CD14-positive monocyte (primary cell): Measurements from ENCODE around the gene NBDY. TPM values are rescaled to one million over a fixed set of nuclear protein-coding genes. Genes with fewer than 3 reads are reported as not detected.

Source experiments
- DNase-seq, 3 donors: peaks; one replicate each; pipeline ENCODE4 v3.0.0-alpha.2; 2011 to 2022
- H2AFZ ChIP-seq: 2 replicates; pipeline ENCODE4 v1.6.0; 2012; ENCODE audit warnings: mild to moderate bottlenecking, low read depth, low read length, inconsistent platforms; ENCODE audit not compliant: insufficient read depth, poor library complexity, severe bottlenecking
- H3K27ac ChIP-seq, 2 donors: 1 replicate in 1 of 2; 2 replicates in 1 of 2; pipeline ENCODE4 v1.5.1; 2012 to 2013; ENCODE audit warnings: low read length in 2 of 2, control low read depth in 1 of 2, inconsistent platforms in 1 of 2, low read depth in 1 of 2, mild to moderate bottlenecking in 1 of 2
- H3K27me3 ChIP-seq, 2 donors: one replicate each; pipeline versions ENCODE4 v1.6.0 to v1.6.1; 2011 to 2013; ENCODE audit warnings: low read length in 2 of 2; ENCODE audit not compliant: control insufficient read depth in 2 of 2, insufficient read depth in 2 of 2
- H3K36me3 ChIP-seq, 2 donors: replicated peaks in 1 of 2; 1 replicate in 1 of 2; 2 replicates in 1 of 2; pipeline versions ENCODE4 v1.5.1 to v1.6.1; 2012 to 2013; ENCODE audit warnings: low read length in 2 of 2, control low read depth in 1 of 2, inconsistent platforms in 1 of 2, mild to moderate bottlenecking in 1 of 2; ENCODE audit not compliant: insufficient read depth in 2 of 2, control insufficient read depth in 1 of 2
- H3K4me1 ChIP-seq, 2 donors: 1 replicate in 1 of 2; 2 replicates in 1 of 2; pipeline versions ENCODE4 v1.5.1 to v1.6.1; 2012 to 2013; ENCODE audit warnings: low read length in 2 of 2, control low read depth in 1 of 2, inconsistent platforms in 1 of 2, mild to moderate bottlenecking in 1 of 2, moderate library complexity in 1 of 2; ENCODE audit not compliant: insufficient read depth in 2 of 2, control insufficient read depth in 1 of 2
- H3K4me2 ChIP-seq: replicated peaks from 2 replicates; pipeline ENCODE3; 2012; ENCODE audit warnings: low read length, moderate library complexity, mild to moderate bottlenecking; ENCODE audit not compliant: poor library complexity, severe bottlenecking; ENCODE audit errors: extremely low read depth
- H3K4me3 ChIP-seq, 3 experiments: fragments of 200-600 bp in 1 of 3; sonication (generic) in 1 of 3; replicated peaks in 1 of 3; 1 replicate in 2 of 3; 2 replicates in 1 of 3; pipeline ENCODE4 v1.5.1; 2011 to 2013; ENCODE audit warnings: low read length in 3 of 3, mild to moderate bottlenecking in 3 of 3, control low read depth in 2 of 3, low read depth in 2 of 3, inconsistent platforms in 1 of 3, moderate library complexity in 1 of 3
- H3K79me2 ChIP-seq: 2 replicates; pipeline ENCODE4 v1.6.0; 2012; ENCODE audit warnings: mild to moderate bottlenecking, control low read depth, inconsistent platforms, low read length, moderate library complexity; ENCODE audit not compliant: insufficient read depth
- H3K9ac ChIP-seq: 2 replicates; pipeline ENCODE4 v1.6.0; 2017; ENCODE audit warnings: low read length, mild to moderate bottlenecking; ENCODE audit not compliant: insufficient read depth, poor library complexity, severe bottlenecking
- H3K9me3 ChIP-seq, 2 donors: replicated peaks in 1 of 2; 1 replicate in 1 of 2; 2 replicates in 1 of 2; pipeline versions ENCODE4 v1.5.1 to v1.6.1; 2012 to 2013; ENCODE audit warnings: low read length in 2 of 2, control low read depth in 1 of 2; ENCODE audit not compliant: control insufficient read depth in 1 of 2, insufficient read depth in 1 of 2
- H4K20me1 ChIP-seq: 2 replicates; pipeline ENCODE4 v1.6.0; 2012; ENCODE audit warnings: mild to moderate bottlenecking, low read length, control low read depth, moderate library complexity; ENCODE audit not compliant: insufficient read depth
- H3K27ac Mint-ChIP-seq, 7 donors: one replicate each; pipeline ENCODE4 v1.8.0; 2020; ENCODE audit warnings: mild to moderate bottlenecking in 7 of 7, mixed read lengths in 7 of 7, moderate library complexity in 6 of 7, inconsistent platforms in 2 of 7
- H3K27me3 Mint-ChIP-seq, 3 donors: one replicate each; pipeline ENCODE4 v1.8.0; 2021 to 2022; ENCODE audit warnings: low read depth in 3 of 3, mild to moderate bottlenecking in 3 of 3, mixed read lengths in 3 of 3, moderate library complexity in 3 of 3, inconsistent platforms in 1 of 3
- H3K36me3 Mint-ChIP-seq, 2 donors: one replicate each; pipeline ENCODE4 v1.8.0; 2020; ENCODE audit warnings: mixed read lengths in 2 of 2, inconsistent platforms in 1 of 2, mild to moderate bottlenecking in 1 of 2
- H3K4me1 Mint-ChIP-seq: one replicate; pipeline ENCODE4 v1.8.0; 2020; ENCODE audit warnings: mild to moderate bottlenecking, mixed read lengths
- H3K4me3 Mint-ChIP-seq, 2 donors: one replicate each; pipeline ENCODE4 v1.8.0; 2020; ENCODE audit warnings: mild to moderate bottlenecking in 2 of 2, mixed read lengths in 2 of 2, moderate library complexity in 1 of 2
- H3K9me3 Mint-ChIP-seq, 7 donors: one replicate each; pipeline ENCODE4 v1.8.0; 2020 to 2022; ENCODE audit warnings: mixed read lengths in 7 of 7, mild to moderate bottlenecking in 6 of 7, moderate library complexity in 6 of 7, inconsistent platforms in 2 of 7
- WGBS: methylation state at CpG from one replicate; pipeline ENCODE4 v1.1.5; 2013; ENCODE audit warnings: missing lambda C conversion rate; ENCODE audit not compliant: insufficient coverage; 5-methylcytosine and 5-hydroxymethylcytosine counted together
- intact Hi-C, 2 donors: fragments of 100-400 bp; cut with micrococcal nuclease; formaldehyde crosslinking; loops; one replicate each; pipeline versions ENCODE4 v1.15.0 to v1.15.1; 2023
- polyA plus RNA-seq, 3 donors: library from polyadenylated mRNA; depleted of rRNA in 1 of 3; unstranded in 2 of 3; stranded (reverse) in 1 of 3; fragments of 300-500 nt in 2 of 3; fragments of >200 nt in 1 of 3; fragmentation: Illumina TruSeq in 2 of 3; gene quantifications; 1 replicate in 2 of 3; 2 replicates in 1 of 3; pipeline ENCODE4 v1.2.3, GENCODE V29; 2012 to 2021
- TF ChIP-seq, protein P1 (sequence below): fragments of 200-600 bp; IDR thresholded peaks from one replicate; pipeline ENCODE4 v1.8.0; 2022; ENCODE audit warnings: antibody characterized with exemption, mild to moderate bottlenecking

NBDY gene
- polyA plus RNA-seq, 3 donors, result 14.4 to 24.9 (median 22.1) TPM

- peaks cover 11 to 25% of the 10 kb centered on the region in 2 donors for H3K36me3 Mint-ChIP-seq
- Histone ChIP-seq H3K4me2 (no peak overlapping the region), H2AFZ (no peak overlapping the region), H3K27ac (no peak overlapping the region), H3K9me3 (no peaks in the 10 kb centered on the region), H3K4me3 (no peak overlapping the region), H4K20me1 (no peaks in the 10 kb centered on the region), H3K27me3 (peaks cover 0 to 8% of the 10 kb centered on the region in 2 donors), H3K4me1 (no peaks in the 10 kb centered on the region), H3K79me2 (peaks cover 2% of the 10 kb centered on the region), H3K36me3 (no peaks in the 10 kb centered on the region), H3K9ac (no peak overlapping the region)
- H3K9me3 Mint-ChIP-seq, result peaks cover 0 to 3% (median 0%) of the 10 kb centered on the region in 7 donors
- no peak for DNase-seq
- peaks cover 5% of the 10 kb centered on the region for H3K4me1 Mint-ChIP-seq
- no peak overlapping the region for H3K27ac Mint-ChIP-seq
- intact Hi-C loops, result no loop called here
- TF ChIP-seq, protein P1, sequence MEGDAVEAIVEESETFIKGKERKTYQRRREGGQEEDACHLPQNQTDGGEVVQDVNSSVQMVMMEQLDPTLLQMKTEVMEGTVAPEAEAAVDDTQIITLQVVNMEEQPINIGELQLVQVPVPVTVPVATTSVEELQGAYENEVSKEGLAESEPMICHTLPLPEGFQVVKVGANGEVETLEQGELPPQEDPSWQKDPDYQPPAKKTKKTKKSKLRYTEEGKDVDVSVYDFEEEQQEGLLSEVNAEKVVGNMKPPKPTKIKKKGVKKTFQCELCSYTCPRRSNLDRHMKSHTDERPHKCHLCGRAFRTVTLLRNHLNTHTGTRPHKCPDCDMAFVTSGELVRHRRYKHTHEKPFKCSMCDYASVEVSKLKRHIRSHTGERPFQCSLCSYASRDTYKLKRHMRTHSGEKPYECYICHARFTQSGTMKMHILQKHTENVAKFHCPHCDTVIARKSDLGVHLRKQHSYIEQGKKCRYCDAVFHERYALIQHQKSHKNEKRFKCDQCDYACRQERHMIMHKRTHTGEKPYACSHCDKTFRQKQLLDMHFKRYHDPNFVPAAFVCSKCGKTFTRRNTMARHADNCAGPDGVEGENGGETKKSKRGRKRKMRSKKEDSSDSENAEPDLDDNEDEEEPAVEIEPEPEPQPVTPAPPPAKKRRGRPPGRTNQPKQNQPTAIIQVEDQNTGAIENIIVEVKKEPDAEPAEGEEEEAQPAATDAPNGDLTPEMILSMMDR, result no peak
- no peak overlapping the region for H3K4me3 Mint-ChIP-seq
- H3K27me3 Mint-ChIP-seq, result peaks cover 0 to 16% (median 0%) of the 10 kb centered on the region in 3 donors
- WGBS, result no CpG with 5 or more reads among the region's 1 CpG
These were observed 9.6 kb downstream of the NBDY start for GRCh38 chrX:56738670-56739069.

- Histone ChIP-seq H3K36me3 (no peaks in the 10 kb centered on the region), H3K9ac (no peak overlapping the region), H3K4me1 (peaks cover 3 to 5% of the 10 kb centered on the region in 2 donors), H3K27me3 (peaks cover 0 to 18% of the 10 kb centered on the region in 2 donors), H3K79me2 (peaks cover 2% of the 10 kb centered on the region), H3K4me3 (no peak overlapping the region), H4K20me1 (no peaks in the 10 kb centered on the region), H2AFZ (no peak overlapping the region), H3K4me2 (no peak overlapping the region), H3K9me3 (no peaks in the 10 kb centered on the region), H3K27ac (peak overlapping the region in 1 of 2 donors; percentile 33)
- Mint-ChIP-seq H3K9me3 (peaks cover 0 to 3% (median 0%) of the 10 kb centered on the region in 7 donors), H3K4me3 (peak overlapping the region in 1 of 2 donors; percentile 68), H3K27me3 (peaks cover 0 to 12% (median 0%) of the 10 kb centered on the region in 3 donors), H3K27ac (peak overlapping the region in 1 of 7 donors; percentile 57), H3K36me3 (peaks cover 0 to 8% of the 10 kb centered on the region in 2 donors), H3K4me1 (peaks cover 11% of the 10 kb centered on the region)
- DNase-seq, result peak in 2 of 3 donors; percentile 35 to 74
- intact Hi-C loops, result loop anchor here in 1 of 2 donors (10.0 kb wide), 1 partner anchor 1150 kb away; no protein-coding TSS in a partner anchor
- WGBS, result no CpG with 5 or more reads among the region's 4 CpGs
- TF ChIP-seq, protein P1, result no peak
These were observed 16.0 kb downstream of the NBDY start for GRCh38 chrX:56744996-56745395.
